Left lobe of liver (tissue), 2 donors: ENCODE measurements around the gene DPP7. TPM values are rescaled to one million over a fixed set of nuclear protein-coding genes. Genes with fewer than 3 reads are reported as not detected.

Experiments
- ATAC-seq: fragments of 200-7000 bp; cut with Tn5 transposase; one replicate; pipeline ENCODE4 v1.9.1; 2020; ENCODE audit warnings: mild to moderate bottlenecking, moderate library complexity
- DNase-seq: peaks from one replicate; pipeline ENCODE4 v3.0.0-alpha.2; 2020; ENCODE audit warnings: low spot score
- total RNA-seq: library from RNA; stranded (reverse); gene quantifications from one replicate; pipeline ENCODE4 v1.2.1, GENCODE V29; 2021
- donor health status: DM: no; HTN: no; CAD: no; lungs with moderate emphysema.
- donor health status: DM: no; HTN: yes; CAD: no.

Gene DPP7
- total RNA-seq, 1 donor from 2014 or later = 87.0 TPM

- DNase-seq (no peak), ATAC-seq (peak; percentile 21)
Observed at GRCh38 chr9:137095664-137096517, 18.6 kb downstream of the DPP7 start.

DNA sequence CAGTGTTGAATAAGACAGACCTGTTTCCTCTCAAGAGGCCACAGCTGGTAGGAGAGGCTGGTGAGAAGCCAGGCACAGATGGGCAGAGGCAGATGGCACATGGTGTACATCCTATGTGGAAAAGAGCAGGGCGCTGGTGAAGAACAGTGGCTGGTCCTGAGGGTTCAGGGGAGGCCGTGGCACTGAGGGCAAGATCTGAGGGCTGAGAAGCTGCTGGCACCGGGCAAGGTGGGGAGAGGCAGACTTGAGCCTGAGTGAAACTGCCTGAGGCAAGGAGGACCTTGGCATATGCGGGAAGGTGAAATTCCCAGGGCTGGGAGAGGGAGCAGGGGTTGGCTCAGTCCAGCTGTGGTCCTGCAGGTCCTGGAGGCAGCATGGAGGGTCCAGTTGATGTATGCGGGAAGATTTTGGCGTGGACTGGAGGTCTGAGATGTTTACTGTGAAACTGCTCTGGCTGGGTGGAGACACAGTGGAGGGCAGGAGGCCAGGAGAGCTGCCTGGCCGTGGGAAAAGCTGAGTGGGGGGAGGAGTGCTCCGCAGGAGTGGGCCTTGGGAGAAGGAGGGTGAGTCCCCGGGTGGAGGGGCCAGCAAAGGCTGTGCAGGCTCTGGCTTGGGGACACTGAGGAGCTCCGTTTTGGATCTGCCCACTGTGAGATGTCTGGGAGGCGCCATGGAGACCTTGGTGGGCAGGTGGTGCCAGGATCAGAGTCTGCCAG is 25.1 kb downstream of the DPP7 start:
- no peak for DNase-seq

DNA sequence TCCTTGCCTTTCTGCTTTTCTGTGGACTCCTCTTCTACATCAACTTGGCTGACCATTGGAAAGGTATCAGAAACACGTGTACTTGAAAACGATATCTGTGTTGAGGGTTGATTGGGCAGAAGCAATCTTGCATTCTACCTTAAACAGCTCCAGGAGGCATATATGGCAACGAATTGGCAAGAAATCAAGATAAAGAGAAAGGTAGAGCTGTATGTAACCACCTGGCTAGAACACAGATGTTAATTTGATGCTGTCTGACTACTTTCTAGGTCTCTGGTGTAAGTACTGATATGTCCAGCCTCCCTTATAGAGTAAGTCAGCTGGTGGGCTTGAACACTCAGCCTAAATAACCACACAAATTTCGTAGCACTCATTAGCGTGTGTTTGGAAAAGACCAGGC is 26.4 kb downstream of the DPP7 start:
- DNase-seq (no peak), ATAC-seq (no peak)

More for the DNA sequence above, 25.1 kb downstream of the DPP7 start:
- ATAC-seq = no peak

GRCh38 chr9:137087409-137087925 is 27.1 kb downstream of the DPP7 start:
- no peak for DNase-seq
- no peak for ATAC-seq

- peak; percentile 91 for ATAC-seq
- DNase-seq = peak; percentile 100
Observed at GRCh38 chr9:137086531-137087408, 27.8 kb downstream of the DPP7 start, which contains the start of gene MAN1B1. MAN1B1 (plus strand) TSS chr9:137086985; CDS start chr9:137087000, 15 bp downstream.

- peak; percentile 33 for ATAC-seq
- DNase-seq = no peak
Observed at GRCh38 chr9:137085920-137086530, 28.5 kb downstream of the DPP7 start.

DNA sequence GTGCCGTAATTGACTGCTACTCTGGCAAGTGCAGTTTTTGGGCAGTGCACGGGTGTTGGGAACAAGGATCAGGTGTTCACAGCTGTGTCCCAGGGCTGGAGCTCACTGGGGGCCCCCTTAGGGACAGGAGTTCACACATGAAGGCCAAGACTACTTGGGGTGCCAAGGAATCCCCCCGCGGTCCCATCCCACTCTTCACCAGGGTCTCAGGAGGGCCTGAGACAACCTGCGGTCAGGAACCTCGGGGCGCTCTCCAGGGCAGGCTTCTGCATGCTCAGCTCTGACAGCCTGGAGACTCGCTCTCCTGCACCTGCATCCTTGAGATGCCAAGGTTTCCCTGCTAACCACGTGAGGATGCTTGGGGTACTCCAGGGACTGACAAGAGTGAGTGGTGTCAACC is 30.0 kb downstream of the DPP7 start:
- ATAC-seq (no peak), DNase-seq (no peak)

- ATAC-seq (no peak), DNase-seq (no peak)
Observed at GRCh38 chr9:137083394-137084004, 31.0 kb downstream of the DPP7 start.

- ATAC-seq (no peak), DNase-seq (no peak)
Observed at GRCh38 chr9:137082925-137083290, 31.6 kb downstream of the DPP7 start.

- ATAC-seq (no peak), DNase-seq (peak; percentile 44)
Observed at GRCh38 chr9:137082222-137082924, 32.2 kb downstream of the DPP7 start.

DNA sequence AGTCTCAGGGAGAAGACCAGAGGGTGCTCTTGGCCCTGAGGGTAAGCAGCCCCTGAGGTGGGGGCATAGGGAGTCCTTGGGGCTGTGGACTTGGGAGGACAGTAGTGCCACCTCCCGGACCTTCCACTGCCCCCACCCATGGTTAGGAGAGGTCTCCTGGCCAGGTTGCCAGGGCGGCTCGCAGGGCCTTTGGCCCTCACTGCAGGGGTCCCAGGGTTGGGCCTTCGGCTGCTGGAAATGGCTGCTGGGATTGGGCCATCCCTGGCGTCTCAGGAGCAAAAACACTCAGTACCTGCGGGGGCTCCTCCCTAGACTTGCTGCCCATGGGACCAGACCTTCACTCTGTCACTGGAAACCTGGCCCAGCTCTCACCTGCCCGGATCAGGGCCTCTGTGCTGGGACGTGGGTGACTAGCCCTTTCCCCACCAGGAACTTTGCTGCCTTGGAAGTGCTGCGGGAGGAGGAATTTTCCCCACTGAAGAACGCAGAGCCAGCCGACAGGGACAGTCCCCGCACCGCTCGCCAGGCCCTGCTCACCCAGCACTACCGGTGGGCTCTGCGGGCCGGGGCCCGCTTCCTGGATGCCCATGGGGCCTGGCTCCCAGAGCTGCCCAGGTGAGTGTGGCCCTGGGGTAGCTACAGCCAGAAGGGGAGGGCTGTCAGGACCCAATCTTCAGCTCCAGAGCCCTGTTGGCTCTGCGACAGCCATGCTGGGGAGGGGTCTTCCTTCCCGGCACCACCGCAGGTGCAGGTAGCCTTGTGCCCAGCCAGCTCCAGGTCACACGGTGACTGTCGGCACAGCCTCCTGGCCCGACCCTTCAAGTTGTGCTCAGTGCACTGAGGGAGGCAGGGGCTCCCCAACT is 34.0 kb downstream of the DPP7 start:
- no peak for DNase-seq
- ATAC-seq = no peak

GRCh38 chr9:137079401-137079787 is 35.1 kb downstream of the DPP7 start:
- DNase-seq (no peak), ATAC-seq (no peak)

GRCh38 chr9:137078701-137079400 is 35.7 kb downstream of the DPP7 start:
- ATAC-seq (peak; percentile 32), DNase-seq (peak; percentile 44)

- DNase-seq (peak; percentile 49), ATAC-seq (no peak)
Observed at GRCh38 chr9:137077758-137078693, 36.5 kb downstream of the DPP7 start.

DNA sequence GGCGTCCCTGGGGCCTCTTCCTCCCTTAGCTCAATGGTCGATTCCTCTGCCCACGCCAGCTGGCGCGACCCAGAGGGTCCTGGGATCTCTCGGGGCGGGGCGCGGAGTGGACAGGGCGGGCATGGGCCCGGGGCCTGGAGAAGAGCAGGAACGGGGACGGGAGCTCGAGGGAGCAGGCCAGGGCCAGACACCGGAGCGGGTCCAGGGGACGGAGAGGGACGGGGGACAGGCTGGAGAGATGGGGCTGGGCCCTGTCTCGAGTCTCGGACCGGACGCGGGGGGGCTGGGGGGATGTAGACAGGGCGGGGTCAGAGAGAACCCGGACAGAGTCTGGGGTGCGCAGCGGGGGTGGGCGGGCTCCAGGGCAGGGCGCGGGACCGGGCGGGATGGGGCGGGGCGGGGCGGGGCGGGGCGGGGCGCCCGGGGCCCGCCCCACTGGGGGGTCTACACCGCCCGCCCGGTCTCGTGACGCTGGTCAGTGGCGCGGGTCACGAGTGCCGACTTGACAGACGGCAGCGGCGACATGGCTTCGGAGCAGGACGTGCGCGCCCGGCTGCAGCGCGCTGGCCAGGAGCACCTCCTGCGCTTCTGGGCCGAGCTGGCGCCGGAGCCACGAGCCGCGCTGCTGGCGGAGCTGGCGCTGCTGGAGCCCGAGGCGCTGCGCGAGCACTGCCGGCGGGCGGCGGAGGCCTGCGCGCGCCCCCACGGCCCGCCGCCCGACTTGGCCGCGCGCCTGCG is 37.4 kb downstream of the DPP7 start, which contains the start of gene UAP1L1:
UAP1L1 (plus strand) TSS at position 508 of the 738 bp plus-strand sequence; CDS start at position 524, 16 bp downstream.
- DNase-seq = no peak
- ATAC-seq = peak; percentile 53

DNA sequence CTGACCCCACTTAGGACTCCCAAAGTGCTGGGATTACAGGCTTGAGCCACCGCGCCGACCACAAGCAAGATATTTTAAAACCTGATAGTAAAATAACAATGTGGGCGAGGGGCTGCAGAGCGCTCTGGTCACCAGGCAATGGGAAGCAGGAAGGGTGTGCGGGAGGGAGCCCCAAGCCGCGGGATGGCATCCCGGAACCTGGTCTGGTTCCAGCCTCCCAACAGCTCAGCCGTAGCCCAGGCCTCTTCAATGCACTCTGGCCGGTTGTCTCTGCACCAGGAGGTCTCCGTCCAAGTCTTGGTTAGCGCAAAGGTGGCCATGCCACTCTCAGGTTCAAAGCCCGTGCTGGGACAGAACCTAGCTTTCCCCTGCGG is 37.9 kb downstream of the DPP7 start:
- ATAC-seq = no peak
- DNase-seq = no peak
